ENCODE results near the gene ATP10B. TPM values are rescaled to one million over a fixed set of nuclear protein-coding genes. Genes with fewer than 3 reads are reported as not detected.

ATP10B gene
- total RNA-seq, 3 donors from 2014 or later (not counting 1 experiment from before 2014, with no cell fraction given) = not detected

GRCh38 chr5:160550075-160550474, 301.9 kb downstream of the ATP10B start:
- H3K36me3 Mint-ChIP-seq = no peaks in the 10 kb centered on the region

GRCh38 chr5:160548949-160549645, 302.9 kb downstream of the ATP10B start:
- no peaks in the 10 kb centered on the region for H3K4me1 ChIP-seq (ENCODE audit: control insufficient read depth, insufficient read depth, low read length)
- no peak for DNase-seq
- intact Hi-C loops (cut with micrococcal nuclease) = no loop called here
- Mint-ChIP-seq H3K4me1 (no peaks in the 10 kb centered on the region), H3K4me3 (no peak overlapping the region), H3K36me3 (no peaks in the 10 kb centered on the region), H3K9me3 (no peaks in the 10 kb centered on the region), H3K27ac (no peak overlapping the region), H3K27me3 (ENCODE audit: low read depth in 2 of 2) (peaks cover 0 to 30% of the 10 kb centered on the region in 2 donors)
- 76% methylated on average over 4 of the region's 4 CpGs for WGBS (ENCODE audit: insufficient coverage)
- no peak overlapping the region for H3K4me3 ChIP-seq (ENCODE audit: low read length)
- H3K27me3 ChIP-seq (ENCODE audit: control insufficient read depth, insufficient read depth, low read length) = no peaks in the 10 kb centered on the region
- no peaks in the 10 kb centered on the region for H3K36me3 ChIP-seq (ENCODE audit: control insufficient read depth, insufficient read depth, low read length)
- TF ChIP-seq, protein P1, sequence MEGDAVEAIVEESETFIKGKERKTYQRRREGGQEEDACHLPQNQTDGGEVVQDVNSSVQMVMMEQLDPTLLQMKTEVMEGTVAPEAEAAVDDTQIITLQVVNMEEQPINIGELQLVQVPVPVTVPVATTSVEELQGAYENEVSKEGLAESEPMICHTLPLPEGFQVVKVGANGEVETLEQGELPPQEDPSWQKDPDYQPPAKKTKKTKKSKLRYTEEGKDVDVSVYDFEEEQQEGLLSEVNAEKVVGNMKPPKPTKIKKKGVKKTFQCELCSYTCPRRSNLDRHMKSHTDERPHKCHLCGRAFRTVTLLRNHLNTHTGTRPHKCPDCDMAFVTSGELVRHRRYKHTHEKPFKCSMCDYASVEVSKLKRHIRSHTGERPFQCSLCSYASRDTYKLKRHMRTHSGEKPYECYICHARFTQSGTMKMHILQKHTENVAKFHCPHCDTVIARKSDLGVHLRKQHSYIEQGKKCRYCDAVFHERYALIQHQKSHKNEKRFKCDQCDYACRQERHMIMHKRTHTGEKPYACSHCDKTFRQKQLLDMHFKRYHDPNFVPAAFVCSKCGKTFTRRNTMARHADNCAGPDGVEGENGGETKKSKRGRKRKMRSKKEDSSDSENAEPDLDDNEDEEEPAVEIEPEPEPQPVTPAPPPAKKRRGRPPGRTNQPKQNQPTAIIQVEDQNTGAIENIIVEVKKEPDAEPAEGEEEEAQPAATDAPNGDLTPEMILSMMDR (IDR thresholded peaks at IDR 0.05) = no peak
- ATAC-seq = no peak
- no peak overlapping the region for H3K27ac ChIP-seq (ENCODE audit: low read length)
- no peaks in the 10 kb centered on the region for H3K9me3 ChIP-seq (ENCODE audit: control insufficient read depth, insufficient read depth, low read length)

More at GRCh38 chr5:160550075-160550474, 301.9 kb downstream of the ATP10B start:
- ATAC-seq (no peak), DNase-seq (no peak)
- H3K4me1 ChIP-seq (ENCODE audit: control insufficient read depth, insufficient read depth, low read length) = no peaks in the 10 kb centered on the region
- intact Hi-C loops (cut with micrococcal nuclease) = no loop called here
- TF ChIP-seq, protein P1 (IDR thresholded peaks at IDR 0.05) = no peak
- H3K4me3 Mint-ChIP-seq = no peak overlapping the region
- H3K27ac ChIP-seq (ENCODE audit: low read length) = no peak overlapping the region
- peaks cover 0 to 26% of the 10 kb centered on the region in 2 donors for H3K27me3 Mint-ChIP-seq (ENCODE audit: low read depth in 2 of 2)
- H3K4me3 ChIP-seq (ENCODE audit: low read length) = no peak overlapping the region
- H3K27me3 ChIP-seq (ENCODE audit: control insufficient read depth, insufficient read depth, low read length) = no peaks in the 10 kb centered on the region
- no peaks in the 10 kb centered on the region for H3K4me1 Mint-ChIP-seq
- H3K9me3 ChIP-seq (ENCODE audit: control insufficient read depth, insufficient read depth, low read length) = no peaks in the 10 kb centered on the region
- no peaks in the 10 kb centered on the region for H3K36me3 ChIP-seq (ENCODE audit: control insufficient read depth, insufficient read depth, low read length)
- H3K27ac Mint-ChIP-seq = no peak overlapping the region
- no peaks in the 10 kb centered on the region for H3K9me3 Mint-ChIP-seq

DNA sequence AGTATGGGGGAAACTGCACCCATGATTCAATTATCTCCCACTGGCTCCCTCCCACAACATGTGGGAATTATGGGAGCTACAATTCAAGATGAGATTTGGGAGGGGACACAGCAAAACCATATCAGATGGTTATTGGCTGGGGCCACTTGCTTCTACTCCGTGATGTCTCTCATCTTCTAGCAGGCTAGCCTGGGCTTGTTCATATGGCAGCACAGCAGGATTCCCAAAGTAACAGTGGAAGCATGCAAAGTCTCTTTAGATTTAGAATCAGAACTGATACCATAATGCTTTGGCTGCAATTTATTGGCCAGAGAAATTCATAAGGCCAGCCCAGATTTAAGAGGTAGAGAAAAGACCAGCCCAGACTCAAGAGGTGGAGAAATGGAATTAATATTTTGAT, 304.1 kb downstream of the ATP10B start:
- no peak overlapping the region for H3K4me3 ChIP-seq (ENCODE audit: low read length)
- intact Hi-C loops (cut with micrococcal nuclease) = no loop called here
- TF ChIP-seq, protein P1 (IDR thresholded peaks at IDR 0.05) = no peak
- H3K36me3 ChIP-seq (ENCODE audit: control insufficient read depth, insufficient read depth, low read length) = no peaks in the 10 kb centered on the region
- 96% methylated on average over 1 of the region's 1 CpG for WGBS (ENCODE audit: insufficient coverage)
- ATAC-seq (no peak), DNase-seq (no peak)
- Mint-ChIP-seq H3K27me3 (ENCODE audit: low read depth in 2 of 2) (peaks cover 0 to 30% of the 10 kb centered on the region in 2 donors), H3K9me3 (no peaks in the 10 kb centered on the region), H3K4me3 (no peak overlapping the region), H3K36me3 (no peaks in the 10 kb centered on the region), H3K27ac (no peak overlapping the region), H3K4me1 (no peaks in the 10 kb centered on the region)
- H3K9me3 ChIP-seq (ENCODE audit: control insufficient read depth, insufficient read depth, low read length) = no peaks in the 10 kb centered on the region
- H3K27ac ChIP-seq (ENCODE audit: low read length) = no peak overlapping the region
- no peaks in the 10 kb centered on the region for H3K27me3 ChIP-seq (ENCODE audit: control insufficient read depth, insufficient read depth, low read length)
- H3K4me1 ChIP-seq (ENCODE audit: control insufficient read depth, insufficient read depth, low read length) = no peaks in the 10 kb centered on the region

- intact Hi-C loops (cut with micrococcal nuclease) = no loop called here
- Mint-ChIP-seq H3K4me3 (no peak overlapping the region), H3K27me3 (ENCODE audit: low read depth in 2 of 2) (peaks cover 0 to 30% of the 10 kb centered on the region in 2 donors), H3K4me1 (no peaks in the 10 kb centered on the region), H3K27ac (no peak overlapping the region), H3K36me3 (no peaks in the 10 kb centered on the region), H3K9me3 (no peaks in the 10 kb centered on the region)
- no peaks in the 10 kb centered on the region for H3K4me1 ChIP-seq (ENCODE audit: control insufficient read depth, insufficient read depth, low read length)
- no peak overlapping the region for H3K27ac ChIP-seq (ENCODE audit: low read length)
- no peak for ATAC-seq
- TF ChIP-seq, protein P1 (IDR thresholded peaks at IDR 0.05) = no peak
- no peaks in the 10 kb centered on the region for H3K36me3 ChIP-seq (ENCODE audit: control insufficient read depth, insufficient read depth, low read length)
- WGBS (ENCODE audit: insufficient coverage) = 73% methylated on average over 2 of the region's 2 CpGs
- no peaks in the 10 kb centered on the region for H3K9me3 ChIP-seq (ENCODE audit: control insufficient read depth, insufficient read depth, low read length)
- no peaks in the 10 kb centered on the region for H3K27me3 ChIP-seq (ENCODE audit: control insufficient read depth, insufficient read depth, low read length)
- no peak overlapping the region for H3K4me3 ChIP-seq (ENCODE audit: low read length)
- no peak for DNase-seq
These were observed 304.9 kb downstream of the ATP10B start for GRCh38 chr5:160547061-160547460.

All from natural killer cell (primary cell).